GM23248 (cell line): ENCODE measurements around the gene PPFIA1.

Experiments
- EZH2 ChIP-seq: fragments of 200-600 bp; sonication (generic); IDR thresholded peaks from 2 replicates; pipeline ENCODE4 v1.6.1; 2018; ENCODE audit warnings: antibody characterized with exemption, mild to moderate bottlenecking; ENCODE audit not compliant: insufficient read depth, poor library complexity, severe bottlenecking
- EZH2phosphoT487 ChIP-seq: fragments of 200-600 bp; sonication (generic); IDR thresholded peaks from 2 replicates; pipeline ENCODE4 v1.6.1; 2018; ENCODE audit warnings: antibody characterized with exemption, moderate library complexity, mild to moderate bottlenecking, low read depth; ENCODE audit not compliant: insufficient read depth

GRCh38 chr11:70430671-70431574, 160.4 kb downstream of the PPFIA1 start:
- TF ChIP-seq EZH2 (no peak), EZH2phosphoT487 (no peak)
